HEK293 (cell line): ENCODE measurements around the gene DUSP16.

Source experiments
- CTCF ChIA-PET: fragments of 350-600 bp; formaldehyde crosslinking; extraction: SDS; loops from one replicate; lab custom pipeline; 2021; ENCODE audit warnings: antibody characterized with exemption; lab: Yijun Ruan, JAX
- POLR2A ChIA-PET: fragments of 300-600 bp; formaldehyde crosslinking; extraction: SDS; loops from one replicate; lab custom pipeline; 2020; ENCODE audit warnings: antibody characterized with exemption, inconsistent platforms; lab: Yijun Ruan, JAX
- H3K27ac ChIP-seq: fragments of 200-500 bp; sonication (Bioruptor generic); 2 replicates; pipeline ENCODE4 v1.5.1; 2014; ENCODE audit warnings: low read depth, low read length, control low read depth, inconsistent platforms; ENCODE audit errors: extremely low read depth
- H3K36me3 ChIP-seq, 2 experiments: fragments of 200-500 bp in 1 of 2; sonication (Bioruptor generic) in 1 of 2; 1 replicate in 1 of 2; 2 replicates in 1 of 2; pipeline ENCODE4 v1.5.1; 2014 to 2017; ENCODE audit warnings: inconsistent platforms in 2 of 2, low read length in 2 of 2; ENCODE audit not compliant: control insufficient read depth in 2 of 2, insufficient read depth in 1 of 2
- H3K4me1 ChIP-seq: fragments of 200-500 bp; sonication (Bioruptor generic); 2 replicates; pipeline ENCODE4 v1.5.1; 2014; ENCODE audit warnings: mild to moderate bottlenecking, low read length, inconsistent platforms; ENCODE audit not compliant: control insufficient read depth, insufficient read depth
- H3K4me3 ChIP-seq: 2 replicates; pipeline ENCODE4 v1.5.1; 2011; ENCODE audit warnings: low read depth, mild to moderate bottlenecking, control low read depth, low read length, moderate library complexity
- H3K9me3 ChIP-seq: fragments of 200-500 bp; sonication (Bioruptor generic); 2 replicates; pipeline ENCODE4 v1.5.1; 2014; ENCODE audit warnings: low read depth, low read length, inconsistent platforms; ENCODE audit not compliant: control insufficient read depth, insufficient read depth
- KLF10 ChIP-seq: fragments of 450-650 bp; IDR thresholded peaks from 2 replicates; pipeline ENCODE4 v1.5.1; 2018; ENCODE audit warnings: missing biosample characterization, mild to moderate bottlenecking, missing genetic modification characterization
- OSR2 ChIP-seq: fragments of 450-650 bp; formaldehyde crosslinking; IDR thresholded peaks from 2 replicates; pipeline ENCODE4 v1.5.1; 2016; ENCODE audit warnings: missing biosample characterization, missing genetic modification characterization
- PBX3 ChIP-seq: sonication (generic); formaldehyde crosslinking; IDR thresholded peaks from 2 replicates; pipeline ENCODE4 v1.8.1; 2022; ENCODE audit warnings: mild to moderate bottlenecking, moderate library complexity, missing genetic modification reagents
- PRDM6 ChIP-seq: fragments of 450-650 bp; formaldehyde crosslinking; IDR thresholded peaks from 2 replicates; pipeline ENCODE4 v1.5.1; 2017; ENCODE audit warnings: missing biosample characterization, missing genetic modification characterization
- ZBTB48 ChIP-seq: fragments of 450-650 bp; formaldehyde crosslinking; IDR thresholded peaks from 2 replicates; pipeline ENCODE4 v1.5.1; 2016; ENCODE audit warnings: missing biosample characterization, missing genetic modification characterization
- ZBTB8A ChIP-seq: fragments of 450-650 bp; formaldehyde crosslinking; IDR thresholded peaks from 2 replicates; pipeline ENCODE4 v1.5.1; 2016; ENCODE audit warnings: missing biosample characterization, missing genetic modification characterization
- ZNF138 ChIP-seq: fragments of 450-650 bp; formaldehyde crosslinking; IDR thresholded peaks from 2 replicates; pipeline ENCODE4 v1.5.1; 2016; ENCODE audit warnings: missing biosample characterization, missing genetic modification characterization, borderline replicate concordance
- ZNF223 ChIP-seq: fragments of 450-650 bp; formaldehyde crosslinking; IDR thresholded peaks from 2 replicates; pipeline ENCODE4 v1.5.1; 2016; ENCODE audit warnings: missing biosample characterization, missing genetic modification characterization
- ZNF24 ChIP-seq: fragments of 450-650 bp; formaldehyde crosslinking; IDR thresholded peaks from 2 replicates; pipeline ENCODE4 v1.5.1; 2016; ENCODE audit warnings: missing biosample characterization, missing genetic modification characterization
- ZNF266 ChIP-seq: fragments of 450-650 bp; formaldehyde crosslinking; IDR thresholded peaks from 2 replicates; pipeline ENCODE4 v1.5.1; 2016; ENCODE audit warnings: missing biosample characterization, missing genetic modification characterization, low read depth
- ZNF354C ChIP-seq: fragments of 450-650 bp; formaldehyde crosslinking; IDR thresholded peaks from 2 replicates; pipeline ENCODE4 v1.5.1; 2016; ENCODE audit warnings: missing biosample characterization, missing genetic modification characterization, low read depth, borderline replicate concordance
- ZNF529 ChIP-seq: fragments of 450-650 bp; formaldehyde crosslinking; IDR thresholded peaks from 2 replicates; pipeline ENCODE4 v1.5.1; 2017; ENCODE audit warnings: missing genetic modification characterization, missing biosample characterization; ENCODE audit not compliant: insufficient replicate concordance
- ZNF544 ChIP-seq: fragments of 450-650 bp; formaldehyde crosslinking; IDR thresholded peaks from 2 replicates; pipeline ENCODE4 v1.5.0; 2017; ENCODE audit warnings: missing biosample characterization, missing genetic modification characterization
- ZNF621 ChIP-seq: fragments of 450-650 bp; formaldehyde crosslinking; IDR thresholded peaks from 2 replicates; pipeline ENCODE4 v1.5.1; 2017; ENCODE audit warnings: missing biosample characterization, missing genetic modification characterization
- ZNF639 ChIP-seq: fragments of 450-650 bp; formaldehyde crosslinking; IDR thresholded peaks from 2 replicates; pipeline ENCODE4 v1.5.1; 2016; ENCODE audit warnings: missing biosample characterization, missing genetic modification characterization
- ZNF768 ChIP-seq: fragments of 450-650 bp; formaldehyde crosslinking; IDR thresholded peaks from 2 replicates; pipeline ENCODE4 v1.5.1; 2018; ENCODE audit warnings: missing biosample characterization, mild to moderate bottlenecking, missing genetic modification characterization
- TF ChIP-seq, protein P1 (sequence below): fragments of 450-650 bp; formaldehyde crosslinking; IDR thresholded peaks from 2 replicates; pipeline ENCODE4 v1.5.1; 2016; ENCODE audit warnings: missing biosample characterization, missing genetic modification characterization
- TF ChIP-seq, protein P2 (sequence below): fragments of 450-650 bp; formaldehyde crosslinking; IDR thresholded peaks from 2 replicates; pipeline ENCODE4 v1.5.1; 2016; ENCODE audit warnings: missing biosample characterization, missing genetic modification characterization
- TF ChIP-seq, protein P3 (sequence below): fragments of 450-650 bp; formaldehyde crosslinking; IDR thresholded peaks from 2 replicates; pipeline ENCODE4 v1.5.1; 2016; ENCODE audit warnings: missing biosample characterization, missing genetic modification characterization
- TF ChIP-seq, protein P4 (sequence below): fragments of 450-650 bp; formaldehyde crosslinking; conservative IDR thresholded peaks from 2 replicates; pipeline ENCODE4 v1.5.1; 2016; ENCODE audit warnings: low read depth, missing biosample characterization, missing genetic modification characterization

The DUSP16 gene

DNA sequence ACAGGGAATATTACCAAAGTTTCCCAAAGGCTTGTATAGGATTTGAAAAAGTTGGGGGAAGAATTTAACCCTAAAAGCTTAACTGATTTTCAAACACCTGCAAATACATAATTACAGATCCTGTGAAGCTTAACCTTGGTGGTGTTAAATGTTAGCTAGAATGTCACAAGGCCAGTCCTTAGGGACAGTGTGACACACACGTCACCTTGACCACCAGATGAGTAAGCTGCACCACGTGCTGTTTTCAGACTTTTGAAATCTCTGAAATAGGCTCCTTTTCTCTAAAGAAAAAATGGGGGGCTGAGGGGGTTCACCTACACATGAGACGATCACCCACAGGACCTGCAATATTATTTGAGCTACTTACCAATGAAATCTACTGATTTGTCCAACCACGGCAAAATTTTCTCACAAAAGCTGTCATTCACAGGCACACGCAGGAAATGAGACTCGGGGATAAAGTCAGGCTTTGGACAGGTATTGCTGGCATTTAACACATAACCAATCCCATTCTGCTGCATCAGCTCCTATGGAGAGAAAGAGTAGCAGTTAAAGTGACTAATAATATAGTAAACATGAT lies 75.9 kb downstream of the DUSP16 start (continued):
- TF ChIP-seq, protein P1, sequence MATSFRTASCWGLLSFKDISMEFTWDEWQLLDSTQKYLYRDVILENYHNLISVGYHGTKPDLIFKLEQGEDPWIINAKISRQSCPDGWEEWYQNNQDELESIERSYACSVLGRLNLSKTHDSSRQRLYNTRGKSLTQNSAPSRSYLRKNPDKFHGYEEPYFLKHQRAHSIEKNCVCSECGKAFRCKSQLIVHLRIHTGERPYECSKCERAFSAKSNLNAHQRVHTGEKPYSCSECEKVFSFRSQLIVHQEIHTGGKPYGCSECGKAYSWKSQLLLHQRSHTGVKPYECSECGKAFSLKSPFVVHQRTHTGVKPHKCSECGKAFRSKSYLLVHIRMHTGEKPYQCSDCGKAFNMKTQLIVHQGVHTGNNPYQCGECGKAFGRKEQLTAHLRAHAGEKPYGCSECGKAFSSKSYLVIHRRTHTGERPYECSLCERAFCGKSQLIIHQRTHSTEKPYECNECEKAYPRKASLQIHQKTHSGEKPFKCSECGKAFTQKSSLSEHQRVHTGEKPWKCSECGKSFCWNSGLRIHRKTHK (tag by site-specific recombination): no peak
- no peak for TF ChIP-seq ZNF639 (tag by site-specific recombination)
- no peak for TF ChIP-seq ZNF138 (tag by site-specific recombination)
- TF ChIP-seq, protein P2, sequence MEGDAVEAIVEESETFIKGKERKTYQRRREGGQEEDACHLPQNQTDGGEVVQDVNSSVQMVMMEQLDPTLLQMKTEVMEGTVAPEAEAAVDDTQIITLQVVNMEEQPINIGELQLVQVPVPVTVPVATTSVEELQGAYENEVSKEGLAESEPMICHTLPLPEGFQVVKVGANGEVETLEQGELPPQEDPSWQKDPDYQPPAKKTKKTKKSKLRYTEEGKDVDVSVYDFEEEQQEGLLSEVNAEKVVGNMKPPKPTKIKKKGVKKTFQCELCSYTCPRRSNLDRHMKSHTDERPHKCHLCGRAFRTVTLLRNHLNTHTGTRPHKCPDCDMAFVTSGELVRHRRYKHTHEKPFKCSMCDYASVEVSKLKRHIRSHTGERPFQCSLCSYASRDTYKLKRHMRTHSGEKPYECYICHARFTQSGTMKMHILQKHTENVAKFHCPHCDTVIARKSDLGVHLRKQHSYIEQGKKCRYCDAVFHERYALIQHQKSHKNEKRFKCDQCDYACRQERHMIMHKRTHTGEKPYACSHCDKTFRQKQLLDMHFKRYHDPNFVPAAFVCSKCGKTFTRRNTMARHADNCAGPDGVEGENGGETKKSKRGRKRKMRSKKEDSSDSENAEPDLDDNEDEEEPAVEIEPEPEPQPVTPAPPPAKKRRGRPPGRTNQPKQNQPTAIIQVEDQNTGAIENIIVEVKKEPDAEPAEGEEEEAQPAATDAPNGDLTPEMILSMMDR (tag by site-specific recombination): no peak
- TF ChIP-seq, all 188 proteins: peak for 0

GRCh38 chr12:12483438-12483837 lies 79.2 kb downstream of the DUSP16 start:
- no peaks in the 10 kb centered on the region for H3K9me3 ChIP-seq
- H3K27ac ChIP-seq: no peak overlapping the region
- TF ChIP-seq, protein P3, sequence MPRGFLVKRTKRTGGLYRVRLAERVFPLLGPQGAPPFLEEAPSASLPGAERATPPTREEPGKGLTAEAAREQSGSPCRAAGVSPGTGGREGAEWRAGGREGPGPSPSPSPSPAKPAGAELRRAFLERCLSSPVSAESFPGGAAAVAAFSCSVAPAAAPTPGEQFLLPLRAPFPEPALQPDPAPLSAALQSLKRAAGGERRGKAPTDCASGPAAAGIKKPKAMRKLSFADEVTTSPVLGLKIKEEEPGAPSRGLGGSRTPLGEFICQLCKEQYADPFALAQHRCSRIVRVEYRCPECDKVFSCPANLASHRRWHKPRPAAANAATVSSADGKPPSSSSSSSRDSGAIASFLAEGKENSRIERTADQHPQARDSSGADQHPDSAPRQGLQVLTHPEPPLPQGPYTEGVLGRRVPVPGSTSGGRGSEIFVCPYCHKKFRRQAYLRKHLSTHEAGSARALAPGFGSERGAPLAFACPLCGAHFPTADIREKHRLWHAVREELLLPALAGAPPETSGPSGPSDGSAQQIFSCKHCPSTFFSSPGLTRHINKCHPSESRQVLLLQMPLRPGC (tag by site-specific recombination): no peak
- TF ChIP-seq ZNF544 (tag by site-specific recombination): no peak
- no peak for TF ChIP-seq ZNF24
- TF ChIP-seq ZNF768 (tag by site-specific recombination): no peak
- no peak for TF ChIP-seq ZNF621 (tag by site-specific recombination)
- TF ChIP-seq ZBTB8A (tag by site-specific recombination): no peak
- no peak for TF ChIP-seq ZNF529
- TF ChIP-seq ZNF223 (tag by site-specific recombination): no peak
- TF ChIP-seq, all 188 proteins: peak for 0
- Histone ChIP-seq H3K36me3 (peaks cover 9 to 46% of the 10 kb centered on the region in 2 experiments), H3K4me1 (no peaks in the 10 kb centered on the region), H3K4me3 (no peak overlapping the region)
- ChIA-PET CTCF (no interaction called here), POLR2A (no interaction called here)

- ChIA-PET CTCF (no interaction called here), POLR2A (no interaction called here)
- no peaks in the 10 kb centered on the region for H3K9me3 ChIP-seq
- H3K36me3 ChIP-seq: peaks cover 9 to 46% of the 10 kb centered on the region in 2 experiments
- no peaks in the 10 kb centered on the region for H3K4me1 ChIP-seq
- no peak overlapping the region for H3K27ac ChIP-seq
- H3K4me3 ChIP-seq: no peak overlapping the region
- TF ChIP-seq OSR2 (tag by site-specific recombination) (no peak), ZNF621 (tag by site-specific recombination) (no peak), PBX3 (CRISPR knock-in tag) (no peak), ZNF354C (tag by site-specific recombination) (no peak), PRDM6 (tag by site-specific recombination) (no peak), ZBTB48 (no peak), ZNF266 (no peak), KLF10 (tag by site-specific recombination) (no peak)
- TF ChIP-seq, protein P4, sequence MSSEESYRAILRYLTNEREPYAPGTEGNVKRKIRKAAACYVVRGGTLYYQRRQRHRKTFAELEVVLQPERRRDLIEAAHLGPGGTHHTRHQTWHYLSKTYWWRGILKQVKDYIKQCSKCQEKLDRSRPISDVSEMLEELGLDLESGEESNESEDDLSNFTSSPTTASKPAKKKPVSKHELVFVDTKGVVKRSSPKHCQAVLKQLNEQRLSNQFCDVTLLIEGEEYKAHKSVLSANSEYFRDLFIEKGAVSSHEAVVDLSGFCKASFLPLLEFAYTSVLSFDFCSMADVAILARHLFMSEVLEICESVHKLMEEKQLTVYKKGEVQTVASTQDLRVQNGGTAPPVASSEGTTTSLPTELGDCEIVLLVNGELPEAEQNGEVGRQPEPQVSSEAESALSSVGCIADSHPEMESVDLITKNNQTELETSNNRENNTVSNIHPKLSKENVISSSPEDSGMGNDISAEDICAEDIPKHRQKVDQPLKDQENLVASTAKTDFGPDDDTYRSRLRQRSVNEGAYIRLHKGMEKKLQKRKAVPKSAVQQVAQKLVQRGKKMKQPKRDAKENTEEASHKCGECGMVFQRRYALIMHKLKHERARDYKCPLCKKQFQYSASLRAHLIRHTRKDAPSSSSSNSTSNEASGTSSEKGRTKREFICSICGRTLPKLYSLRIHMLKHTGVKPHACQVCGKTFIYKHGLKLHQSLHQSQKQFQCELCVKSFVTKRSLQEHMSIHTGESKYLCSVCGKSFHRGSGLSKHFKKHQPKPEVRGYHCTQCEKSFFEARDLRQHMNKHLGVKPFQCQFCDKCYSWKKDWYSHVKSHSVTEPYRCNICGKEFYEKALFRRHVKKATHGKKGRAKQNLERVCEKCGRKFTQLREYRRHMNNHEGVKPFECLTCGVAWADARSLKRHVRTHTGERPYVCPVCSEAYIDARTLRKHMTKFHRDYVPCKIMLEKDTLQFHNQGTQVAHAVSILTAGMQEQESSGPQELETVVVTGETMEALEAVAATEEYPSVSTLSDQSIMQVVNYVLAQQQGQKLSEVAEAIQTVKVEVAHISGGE (tag by site-specific recombination): no peak
These were observed 79.7 kb downstream of the DUSP16 start for GRCh38 chr12:12482959-12483358.
